Kidney epithelial cell (primary cell): ENCODE data around the gene NDUFB10. TPM values are rescaled to one million over a fixed set of nuclear protein-coding genes. Genes with fewer than 3 reads are reported as not detected.

Source experiments
- DNase-seq: peaks from one replicate; pipeline ENCODE4 v3.0.0-alpha.2; 2010; ENCODE audit warnings: low read depth
- H3K27me3 ChIP-seq: 2 replicates; pipeline ENCODE4 v1.6.0; 2011; ENCODE audit warnings: low read length; ENCODE audit not compliant: control insufficient read depth, insufficient read depth
- H3K36me3 ChIP-seq: 2 replicates; pipeline ENCODE4 v1.5.1; 2011; ENCODE audit warnings: low read length; ENCODE audit not compliant: control insufficient read depth, insufficient read depth
- H3K4me3 ChIP-seq: 2 replicates; pipeline ENCODE4 v1.5.1; 2011; ENCODE audit warnings: low read depth, mild to moderate bottlenecking, control low read depth, low read length
- total RNA-seq: library from RNA; depleted of rRNA; stranded (reverse); fragments of >200 nt; gene quantifications from 2 replicates; pipeline ENCODE4 v1.2.3, GENCODE V29; 2015
- TF ChIP-seq, protein P1 (sequence below): IDR thresholded peaks from 2 replicates; pipeline ENCODE4 v1.5.1; 2011; ENCODE audit warnings: mild to moderate bottlenecking, moderate library complexity, low read length, control low read depth, inconsistent platforms; ENCODE audit not compliant: insufficient read depth, poor library complexity, severe bottlenecking

NDUFB10 gene
- total RNA-seq, 1 donor from 2014 or later: 280 TPM

DNA sequence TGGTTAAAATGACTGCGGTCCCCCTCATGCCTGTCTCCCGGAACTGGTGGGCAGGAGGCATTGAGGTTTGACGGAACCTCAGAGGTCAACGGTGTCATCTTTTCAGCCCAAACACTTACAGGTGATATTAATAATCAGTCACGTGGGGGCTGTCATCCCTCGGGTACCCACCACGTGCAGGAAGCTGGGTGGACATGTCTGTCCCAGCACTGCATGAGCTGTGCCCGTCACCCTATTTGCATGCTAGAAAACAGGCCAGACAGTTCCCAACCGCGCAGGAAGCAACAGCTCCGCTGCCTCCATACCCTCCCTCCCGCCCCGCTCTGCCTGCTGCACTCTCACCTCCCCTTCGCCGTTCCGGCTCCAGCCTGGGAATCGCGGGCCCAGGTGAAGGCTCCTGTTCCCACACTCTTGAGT lies 31.8 kb downstream of the NDUFB10 start:
- peaks cover 29% of the 10 kb centered on the region for H3K27me3 ChIP-seq
- DNase-seq: no peak
- TF ChIP-seq, protein P1, sequence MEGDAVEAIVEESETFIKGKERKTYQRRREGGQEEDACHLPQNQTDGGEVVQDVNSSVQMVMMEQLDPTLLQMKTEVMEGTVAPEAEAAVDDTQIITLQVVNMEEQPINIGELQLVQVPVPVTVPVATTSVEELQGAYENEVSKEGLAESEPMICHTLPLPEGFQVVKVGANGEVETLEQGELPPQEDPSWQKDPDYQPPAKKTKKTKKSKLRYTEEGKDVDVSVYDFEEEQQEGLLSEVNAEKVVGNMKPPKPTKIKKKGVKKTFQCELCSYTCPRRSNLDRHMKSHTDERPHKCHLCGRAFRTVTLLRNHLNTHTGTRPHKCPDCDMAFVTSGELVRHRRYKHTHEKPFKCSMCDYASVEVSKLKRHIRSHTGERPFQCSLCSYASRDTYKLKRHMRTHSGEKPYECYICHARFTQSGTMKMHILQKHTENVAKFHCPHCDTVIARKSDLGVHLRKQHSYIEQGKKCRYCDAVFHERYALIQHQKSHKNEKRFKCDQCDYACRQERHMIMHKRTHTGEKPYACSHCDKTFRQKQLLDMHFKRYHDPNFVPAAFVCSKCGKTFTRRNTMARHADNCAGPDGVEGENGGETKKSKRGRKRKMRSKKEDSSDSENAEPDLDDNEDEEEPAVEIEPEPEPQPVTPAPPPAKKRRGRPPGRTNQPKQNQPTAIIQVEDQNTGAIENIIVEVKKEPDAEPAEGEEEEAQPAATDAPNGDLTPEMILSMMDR: no peak
- no peak overlapping the region for H3K4me3 ChIP-seq
- H3K36me3 ChIP-seq: peaks cover 2% of the 10 kb centered on the region

GRCh38 chr16:1991588-1991947 lies 32.2 kb downstream of the NDUFB10 start:
- no peak for DNase-seq
- Histone ChIP-seq H3K4me3 (peak overlapping the region; percentile 33), H3K36me3 (no peaks in the 10 kb centered on the region), H3K27me3 (peaks cover 29% of the 10 kb centered on the region)
- TF ChIP-seq, protein P1: no peak

DNA sequence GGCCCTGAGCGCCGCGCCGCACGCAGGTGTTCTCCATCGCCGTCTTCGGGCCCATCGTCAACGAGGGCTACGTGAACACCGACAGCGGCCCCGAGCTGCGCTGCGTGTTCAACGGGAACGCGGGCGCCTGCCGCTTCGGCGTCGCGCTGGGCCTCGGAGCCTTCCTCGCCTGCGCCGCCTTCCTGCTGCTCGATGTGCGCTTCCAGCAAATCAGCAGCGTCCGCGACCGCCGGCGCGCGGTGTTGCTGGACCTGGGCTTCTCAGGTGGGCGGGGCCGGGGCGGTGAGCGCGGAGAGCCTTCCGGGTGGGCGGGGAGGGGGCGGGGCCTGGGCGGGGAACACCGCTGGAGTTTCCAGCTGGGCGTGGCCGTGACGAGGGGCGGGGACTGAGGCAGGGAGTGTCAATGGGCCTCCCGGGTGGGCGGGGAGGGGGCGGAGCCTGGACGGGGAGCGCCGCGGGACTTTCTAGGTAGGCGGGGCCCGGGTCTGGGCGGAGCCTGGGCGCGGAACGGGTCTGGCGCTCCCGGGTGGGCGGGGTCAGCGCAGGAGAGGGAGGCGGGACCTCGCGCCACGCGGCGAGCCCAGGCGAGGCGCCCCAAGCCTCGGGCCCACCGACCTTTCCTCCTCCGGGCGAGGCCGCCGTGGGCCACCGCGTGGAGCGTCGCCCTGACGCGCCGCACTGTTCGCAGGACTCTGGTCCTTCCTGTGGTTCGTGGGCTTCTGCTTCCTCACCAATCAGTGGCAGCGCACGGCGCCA lies 32.8 kb downstream of the NDUFB10 start:
- peaks cover 29% of the 10 kb centered on the region for H3K27me3 ChIP-seq
- H3K4me3 ChIP-seq: peak overlapping the region; percentile 33
- H3K36me3 ChIP-seq: no peaks in the 10 kb centered on the region
- TF ChIP-seq, protein P1: no peak
- DNase-seq: peak; percentile 42

- DNase-seq: no peak
- TF ChIP-seq, protein P1: no peak
- Histone ChIP-seq H3K27me3 (peaks cover 29% of the 10 kb centered on the region), H3K36me3 (no peaks in the 10 kb centered on the region), H3K4me3 (no peak overlapping the region)
Observed at GRCh38 chr16:1992704-1993317, 33.5 kb downstream of the NDUFB10 start.

DNA sequence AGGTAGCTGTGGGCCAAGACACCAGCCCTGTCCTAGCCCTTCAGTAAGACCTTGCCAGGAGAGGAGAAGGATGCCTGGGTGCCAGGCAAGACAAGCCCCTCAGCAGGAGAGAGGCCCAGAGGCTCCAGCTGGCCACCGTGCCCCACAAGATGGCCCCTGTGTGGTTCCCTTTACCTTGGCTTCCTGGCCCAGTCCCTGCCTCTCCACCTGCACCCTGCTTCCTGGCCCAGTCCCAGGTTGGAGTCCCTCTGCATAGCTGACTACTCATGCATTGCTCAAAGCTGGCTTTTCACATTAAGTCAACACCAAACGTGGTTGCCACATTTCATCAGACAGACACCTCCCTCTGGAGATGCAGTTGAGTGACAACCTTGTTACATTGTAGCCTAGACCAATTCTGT lies 34.4 kb downstream of the NDUFB10 start:
- Histone ChIP-seq H3K27me3 (peaks cover 25% of the 10 kb centered on the region), H3K36me3 (no peaks in the 10 kb centered on the region), H3K4me3 (no peak overlapping the region)
- TF ChIP-seq, protein P1: no peak
- DNase-seq: peak; percentile 51
